ENCODE results near the gene SV2B.

The SV2B gene

GRCh38 chr15:91110407-91110806 is 10.3 kb downstream of the SV2B start:
- in situ Hi-C loops (cut with HindIII; ENCODE audit: low sequenced_read_pairs) = no loop called here
- H3K4me3 ChIP-seq (ENCODE audit: low read depth, low read length) = no peak overlapping the region
- TF ChIP-seq CTCF (IDR thresholded peaks at IDR 0.05; ENCODE audit: low read depth, low read length, missing control alignments) = no peak
- DNase-seq (ENCODE audit: low read depth) = no peak

- H3K4me3 ChIP-seq (ENCODE audit: low read depth, low read length) = no peak overlapping the region
- TF ChIP-seq CTCF (IDR thresholded peaks at IDR 0.05; ENCODE audit: low read depth, low read length, missing control alignments) = no peak
- no peak for DNase-seq (ENCODE audit: low read depth)
- in situ Hi-C loops (cut with HindIII; ENCODE audit: low sequenced_read_pairs) = no loop called here
Measured at GRCh38 chr15:91113030-91113429, 13.0 kb downstream of the SV2B start.

- DNase-seq (ENCODE audit: low read depth) = no peak
- H3K4me3 ChIP-seq (ENCODE audit: low read depth, low read length) = no peak overlapping the region
- TF ChIP-seq CTCF (IDR thresholded peaks at IDR 0.05; ENCODE audit: low read depth, low read length, missing control alignments) = no peak
- in situ Hi-C loops (cut with HindIII; ENCODE audit: low sequenced_read_pairs) = no loop called here
Measured at GRCh38 chr15:91114301-91114700, 14.2 kb downstream of the SV2B start.

GRCh38 chr15:91116113-91117067 is 16.3 kb downstream of the SV2B start:
- no peak overlapping the region for H3K4me3 ChIP-seq (ENCODE audit: low read depth, low read length)
- no peak for DNase-seq (ENCODE audit: low read depth)
- no peak for TF ChIP-seq CTCF (IDR thresholded peaks at IDR 0.05; ENCODE audit: low read depth, low read length, missing control alignments)
- in situ Hi-C loops (cut with HindIII; ENCODE audit: low sequenced_read_pairs) = no loop called here

GRCh38 chr15:91117375-91117774 is 17.3 kb downstream of the SV2B start:
- TF ChIP-seq CTCF (IDR thresholded peaks at IDR 0.05; ENCODE audit: low read depth, low read length, missing control alignments) = no peak
- no peak for DNase-seq (ENCODE audit: low read depth)
- in situ Hi-C loops (cut with HindIII; ENCODE audit: low sequenced_read_pairs) = no loop called here
- no peak overlapping the region for H3K4me3 ChIP-seq (ENCODE audit: low read depth, low read length)

GRCh38 chr15:91118817-91119590 is 18.9 kb downstream of the SV2B start:
- in situ Hi-C loops (cut with HindIII; ENCODE audit: low sequenced_read_pairs) = no loop called here
- no peak for DNase-seq (ENCODE audit: low read depth)
- no peak overlapping the region for H3K4me3 ChIP-seq (ENCODE audit: low read depth, low read length)
- no peak for TF ChIP-seq CTCF (IDR thresholded peaks at IDR 0.05; ENCODE audit: low read depth, low read length, missing control alignments)
